Dermis lymphatic vessel endothelial cell (primary cell): ENCODE results near the gene OGDH. TPM values are rescaled to one million over a fixed set of nuclear protein-coding genes. Genes with fewer than 3 reads are reported as not detected.

ENCODE experiments used
- total RNA-seq: library from RNA; depleted of rRNA; stranded (reverse); fragments of >200 nt; gene quantifications from 2 replicates; pipeline ENCODE4 v1.2.1, GENCODE V29; 2014

The OGDH gene
- total RNA-seq = 35.1 and 36.5 TPM in 2 replicates

GRCh38 chr7:44606341-44607140 is at the start of gene OGDH:
Gene OGDH, plus strand, starts transcription at chr7:44606627. Its CDS starts 17,717 bp downstream, at chr7:44624344.

GRCh38 chr7:44573464-44574286 is 32.8 kb upstream of the OGDH start, which contains the start of gene DDX56:
Gene DDX56, minus strand, starts transcription at chr7:44573908. Its CDS starts 13 bp downstream, at chr7:44573895.

GRCh38 chr7:44581879-44582603 is 24.4 kb upstream of the OGDH start, which contains the start of gene TMED4:
Gene TMED4, minus strand, starts transcription at chr7:44582231. Its CDS starts 25 bp downstream, at chr7:44582206.

GRCh38 chr7:44748045-44748947 is 141.9 kb downstream of the OGDH start, which contains the start of gene ZMIZ2:
Gene ZMIZ2, plus strand, starts transcription at chr7:44748847. Its CDS starts 7,403 bp downstream, at chr7:44756250.

Other genes starting within 250 kb of the OGDH start
- 70.8 and 85.8 TPM in 2 replicates for gene NUDCD3, start 116.0 kb upstream of the OGDH start, total RNA-seq
- gene NPC1L1, start 65.3 kb upstream of the OGDH start, total RNA-seq = not detected in 2 replicates
- 36.3 and 43.3 TPM in 2 replicates for gene DDX56, start 32.7 kb upstream of the OGDH start, total RNA-seq
- gene TMED4, start 24.4 kb upstream of the OGDH start, total RNA-seq = 56.3 and 66.9 TPM in 2 replicates
- 5.8 and 6.6 TPM in 2 replicates for gene ZMIZ2, start 142.2 kb downstream of the OGDH start, total RNA-seq
- gene PPIA, start 190.1 kb downstream of the OGDH start, total RNA-seq = 1,965 and 2,427 TPM in 2 replicates
- 202 and 221 TPM in 2 replicates for gene H2AZ2, start 241.5 kb downstream of the OGDH start, total RNA-seq